B cell (primary cell): ENCODE results near the gene MAP1B.

Experiments used
- CTCF ChIP-seq: fragments of 200-600 bp; IDR thresholded peaks from one replicate; pipeline ENCODE4 v1.8.0; 2022; ENCODE audit warnings: antibody characterized with exemption, mild to moderate bottlenecking
- EZH2 ChIP-seq: IDR thresholded peaks from 2 replicates; pipeline ENCODE4 v1.6.1; 2012; ENCODE audit warnings: borderline replicate concordance, low read depth, mild to moderate bottlenecking, moderate library complexity, low read length; ENCODE audit not compliant: insufficient read depth, poor library complexity, severe bottlenecking

GRCh38 chr5:72108202-72109061 lies 1.2 kb downstream of the MAP1B start:
- TF ChIP-seq CTCF (no peak), EZH2 (no peak)
